GM19099 (cell line): ENCODE measurements around the gene SLC22A23.

ENCODE experiments used
- POLR2A ChIP-seq: IDR thresholded peaks from 3 replicates; pipeline ENCODE4 v1.6.1; 2011; ENCODE audit warnings: low read depth; ENCODE audit not compliant: insufficient read length; ENCODE audit errors: extremely low read depth

Gene SLC22A23

DNA sequence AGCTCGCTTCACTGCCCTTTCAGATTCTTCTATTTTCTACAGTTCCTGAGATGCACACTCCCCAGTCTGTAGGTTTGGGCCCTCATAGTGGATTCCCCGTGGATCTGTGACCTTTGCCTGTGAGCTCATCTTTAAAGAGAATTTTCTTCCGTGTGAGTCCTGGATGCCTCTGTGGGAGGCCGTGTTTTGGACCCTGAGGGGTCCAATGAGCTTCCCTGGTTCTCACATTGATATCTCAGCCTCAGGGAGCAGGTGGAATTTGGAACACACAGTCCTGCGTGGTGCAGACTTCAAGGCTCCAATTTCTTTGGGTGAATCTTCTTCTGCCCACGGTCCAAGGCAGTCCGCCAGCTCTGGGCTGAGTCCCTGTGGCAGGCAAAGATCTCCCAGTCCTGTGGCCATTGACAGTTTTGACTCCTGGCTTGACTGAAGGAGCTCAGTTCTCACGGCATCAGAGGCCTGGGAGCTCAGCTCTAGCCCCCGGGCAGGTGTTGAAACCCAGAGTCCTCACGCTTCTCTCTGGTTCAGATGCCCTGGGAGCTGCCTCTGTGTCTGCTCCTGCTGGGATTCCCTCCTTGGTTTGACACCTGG is 137.1 kb downstream of the SLC22A23 start:
- TF ChIP-seq POLR2A = no peak

- TF ChIP-seq POLR2A = no peak
Observed at GRCh38 chr6:3318821-3319540, 137.9 kb downstream of the SLC22A23 start.

DNA sequence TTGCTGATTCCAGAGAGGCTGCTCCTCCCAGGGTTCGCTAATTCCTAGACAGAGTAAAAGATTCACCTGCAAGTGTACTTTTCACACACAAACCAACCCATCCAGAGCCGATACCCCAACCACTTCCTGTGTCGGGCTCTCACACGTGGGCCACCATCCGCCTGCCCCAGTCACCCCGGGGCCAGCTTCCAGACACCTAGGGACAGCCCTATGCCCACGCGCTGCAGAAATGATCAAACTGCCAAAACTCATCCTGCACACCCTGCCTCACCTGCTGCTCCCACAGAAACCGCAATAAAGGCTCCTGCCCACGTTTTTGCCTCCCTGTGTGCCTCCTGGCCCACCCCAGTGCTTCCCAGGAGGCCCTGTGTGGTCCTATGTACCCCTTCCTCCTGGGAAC is 138.6 kb downstream of the SLC22A23 start:
- no peak for TF ChIP-seq POLR2A

GRCh38 chr6:3317741-3318211 is 139.1 kb downstream of the SLC22A23 start:
- no peak for TF ChIP-seq POLR2A

DNA sequence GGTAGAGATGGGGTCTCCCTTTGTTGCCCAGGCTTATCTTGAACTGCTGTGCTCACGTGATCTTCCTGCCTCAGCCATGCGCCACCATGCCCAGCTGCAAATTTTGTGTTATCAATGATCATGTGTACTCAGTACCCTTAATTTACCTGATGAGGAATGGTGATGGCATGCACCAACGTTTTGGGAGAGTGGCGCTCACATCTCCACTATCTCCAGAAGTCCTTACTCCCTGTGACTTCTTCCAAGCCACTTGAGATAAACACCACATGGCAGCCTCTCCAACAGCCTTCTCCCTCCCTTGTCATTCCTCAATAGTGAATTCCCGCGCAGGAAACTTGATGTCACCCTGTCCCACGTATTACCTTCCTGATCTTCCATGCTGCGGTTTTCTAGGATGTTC is 140.0 kb downstream of the SLC22A23 start:
- no peak for TF ChIP-seq POLR2A

DNA sequence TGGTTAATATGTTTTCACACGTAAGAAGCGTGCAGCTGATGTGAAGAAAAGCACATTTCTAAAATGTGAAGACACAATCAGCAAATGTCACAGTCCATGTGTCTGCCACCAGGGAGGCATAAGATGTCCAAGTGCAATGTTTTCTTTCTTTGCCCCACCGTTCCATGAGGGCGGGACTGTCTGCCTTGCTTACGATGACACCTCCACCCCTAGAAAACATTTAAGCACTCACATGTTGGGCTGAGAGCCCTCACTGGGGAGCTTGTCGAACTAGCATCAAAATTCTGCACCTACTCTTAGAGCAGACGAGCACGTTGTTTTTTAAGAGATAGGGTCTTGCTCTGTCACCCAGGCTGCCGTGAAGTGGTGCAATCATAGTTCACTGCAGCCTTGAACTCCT is 140.5 kb downstream of the SLC22A23 start:
- no peak for TF ChIP-seq POLR2A

- no peak for TF ChIP-seq POLR2A
Observed at GRCh38 chr6:3315841-3316240, 141.0 kb downstream of the SLC22A23 start.

- TF ChIP-seq POLR2A = no peak
Observed at GRCh38 chr6:3314621-3315467, 142.0 kb downstream of the SLC22A23 start.

DNA sequence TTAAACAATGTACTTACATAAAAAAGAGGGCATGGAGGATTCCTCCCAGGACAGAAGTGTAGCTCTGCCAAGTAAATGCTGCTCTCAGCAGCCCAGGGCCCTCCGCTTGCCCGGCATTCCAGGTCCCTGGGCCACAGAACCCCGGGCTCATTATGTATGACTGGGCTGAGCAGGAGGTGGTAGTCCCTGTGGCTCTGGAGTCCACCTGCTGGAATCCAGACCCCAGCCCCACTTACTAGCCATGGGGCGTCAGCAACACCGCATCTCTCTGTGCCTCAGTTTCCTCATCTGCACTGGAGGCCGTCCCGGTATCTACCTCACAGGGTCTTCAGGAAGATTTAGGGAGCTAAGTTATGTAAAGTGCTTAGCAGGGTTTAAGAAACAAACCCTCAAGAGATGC is 142.7 kb downstream of the SLC22A23 start:
- no peak for TF ChIP-seq POLR2A

- no peak for TF ChIP-seq POLR2A
Observed at GRCh38 chr6:3312604-3313231, 144.1 kb downstream of the SLC22A23 start.

DNA sequence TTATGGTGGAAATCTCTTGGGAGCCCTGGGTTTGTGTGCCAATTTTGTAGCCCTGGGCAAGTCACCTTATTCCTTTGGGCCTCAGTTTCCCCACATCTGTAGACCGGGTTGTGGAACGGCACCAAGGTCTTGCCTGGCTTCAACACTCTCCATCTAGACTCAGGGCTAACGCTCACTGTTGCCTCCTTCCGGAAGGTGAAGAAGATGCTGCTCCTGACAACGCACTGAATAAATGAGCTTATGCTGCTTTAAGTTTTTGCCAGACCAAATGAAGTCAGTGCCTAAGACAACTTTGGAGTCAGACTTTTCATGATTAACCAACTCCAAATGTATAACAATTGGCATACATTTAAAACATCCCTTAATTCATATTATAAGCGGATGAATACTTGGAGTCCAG is 145.0 kb downstream of the SLC22A23 start:
- TF ChIP-seq POLR2A = no peak

GRCh38 chr6:3310703-3311102 is 146.1 kb downstream of the SLC22A23 start:
- TF ChIP-seq POLR2A = no peak

DNA sequence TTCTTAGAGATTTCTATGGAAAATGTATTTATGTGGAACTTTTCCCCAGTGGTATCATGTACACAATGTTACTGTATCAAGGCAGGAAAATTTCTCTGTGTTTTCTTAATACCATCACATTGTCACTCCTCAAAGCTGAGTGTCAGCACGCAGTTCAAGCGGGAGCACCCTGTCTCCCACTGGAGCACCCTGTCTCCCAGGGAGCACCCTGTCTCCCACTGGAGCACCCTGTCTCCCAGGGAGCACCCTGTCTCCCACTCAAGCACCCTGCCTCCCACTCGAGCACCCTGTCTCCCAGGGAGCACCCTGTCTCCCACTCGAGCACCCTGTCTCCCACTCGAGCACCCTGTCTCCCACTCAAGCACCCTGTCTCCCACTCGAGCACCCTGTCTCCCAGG is 146.8 kb downstream of the SLC22A23 start:
- no peak for TF ChIP-seq POLR2A

GRCh38 chr6:3309391-3310050 is 147.3 kb downstream of the SLC22A23 start:
- no peak for TF ChIP-seq POLR2A

GRCh38 chr6:3308106-3308505 is 148.7 kb downstream of the SLC22A23 start:
- TF ChIP-seq POLR2A = no peak
